Gastroesophageal sphincter (tissue), 4 donors: ENCODE results near the gene SMAP2. TPM values are rescaled to one million over a fixed set of nuclear protein-coding genes. Genes with fewer than 3 reads are reported as not detected.

Experiments
- ATAC-seq: fragments of 150-250 bp; one replicate; pipeline ENCODE4 v1.9.1; 2016; ENCODE audit warnings: mild to moderate bottlenecking, moderate library complexity
- H3K27ac ChIP-seq, 4 donors: fragments of 200-600 bp; sonication (generic) in 3 of 4; 1 replicate in 3 of 4; 2 replicates in 1 of 4; pipeline ENCODE4 v1.5.1; 2016 to 2019
- H3K27me3 ChIP-seq: fragments of 200-600 bp; sonication (generic); one replicate; pipeline ENCODE4 v1.5.1; 2019
- H3K36me3 ChIP-seq, 2 donors: fragments of 200-600 bp; sonication (generic); one replicate each; pipeline ENCODE4 v1.5.1; 2019; ENCODE audit warnings: control low read depth in 1 of 2
- H3K4me1 ChIP-seq, 3 donors: fragments of 200-600 bp; sonication (generic); 1 replicate in 2 of 3; 2 replicates in 1 of 3; pipeline ENCODE4 v1.5.1; 2016 to 2019; ENCODE audit warnings: control low read depth in 2 of 3
- H3K4me3 ChIP-seq, 2 donors: fragments of 200-600 bp; sonication (generic); one replicate each; pipeline ENCODE4 v1.5.1; 2019; ENCODE audit warnings: mild to moderate bottlenecking in 1 of 2, moderate library complexity in 1 of 2
- H3K9me3 ChIP-seq, 3 donors: fragments of 200-600 bp; sonication (generic); one replicate each; pipeline ENCODE4 v1.5.1; 2017 to 2019; ENCODE audit warnings: control low read depth in 2 of 3
- EP300 ChIP-seq: sonication (generic); formaldehyde crosslinking; IDR thresholded peaks from one replicate; pipeline ENCODE4 v1.6.1; 2017; ENCODE audit warnings: antibody characterized with exemption, mild to moderate bottlenecking
- POLR2A ChIP-seq, 2 donors: fragments of 450-650 bp; IDR thresholded peaks; one replicate each; pipeline ENCODE4 v1.6.1; 2017; ENCODE audit warnings: antibody characterized with exemption in 2 of 2, mild to moderate bottlenecking in 2 of 2, moderate library complexity in 1 of 2
- POLR2AphosphoS5 ChIP-seq: sonication (generic); formaldehyde crosslinking; IDR thresholded peaks from one replicate; pipeline ENCODE4 v1.6.1; 2017; ENCODE audit warnings: antibody characterized with exemption
- WGBS, 2 donors: methylation state at CpG; one replicate each; pipeline ENCODE4 v1.1.5; 2018; ENCODE audit warnings: low coverage in 1 of 2; 5-methylcytosine and 5-hydroxymethylcytosine counted together
- total RNA-seq, 4 donors: library from RNA; depleted of rRNA; stranded (reverse); fragments of >200 nt; gene quantifications; one replicate each; pipeline ENCODE4 v1.1.0, GENCODE V29; 2016
- TF ChIP-seq, protein P1 (sequence below), 4 experiments: fragments of 200-600 bp in 2 of 4; fragments of 450-650 bp in 2 of 4; sonication (generic) in 1 of 4; IDR thresholded peaks; one replicate each; pipeline ENCODE4 v1.5.1; 2017 to 2019; ENCODE audit warnings: antibody characterized with exemption in 4 of 4, mild to moderate bottlenecking in 2 of 4, moderate library complexity in 2 of 4

Gene SMAP2
- total RNA-seq, 4 donors from 2014 or later, result 19.9 to 43.2 (median 26.6) TPM

DNA sequence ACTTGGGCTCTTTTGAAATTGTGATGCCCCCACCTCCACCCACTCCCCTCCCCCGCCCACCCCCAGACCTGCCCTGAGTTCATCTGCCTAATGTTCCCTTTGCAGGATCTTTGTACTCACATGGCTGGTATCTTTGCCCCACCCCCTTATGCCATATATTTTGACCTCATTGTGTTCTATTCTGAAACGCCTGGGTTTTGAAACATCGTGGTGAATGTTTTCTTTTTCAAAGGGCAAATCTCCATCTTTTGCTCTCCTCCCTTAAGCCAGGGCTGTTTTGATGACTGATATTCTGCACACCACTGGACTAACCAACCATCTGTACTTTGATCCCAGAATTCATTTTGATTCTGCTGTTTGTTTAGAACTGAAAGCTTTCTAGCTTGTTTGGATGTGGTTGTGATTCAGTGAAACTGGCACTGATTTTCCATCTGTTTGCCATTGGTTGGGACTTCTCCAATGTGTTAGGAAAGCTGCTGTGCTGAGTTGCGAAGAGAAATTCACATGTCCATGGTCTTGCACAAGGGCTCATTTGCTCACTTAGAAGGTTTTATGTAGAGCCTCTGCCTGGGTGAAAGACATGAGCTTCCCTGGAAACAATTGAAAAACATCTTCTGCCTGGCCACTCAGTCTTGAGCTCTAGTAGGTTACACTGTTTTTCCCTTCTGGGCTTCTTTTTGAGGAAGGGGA lies 16.5 kb downstream of the SMAP2 start:
- WGBS, 2 donors, result 50 to 94% methylated on average over 3 to 4 of the region's 4 CpGs
- Histone ChIP-seq H3K27me3 (no peaks in the 10 kb centered on the region), H3K4me1 (peaks cover 0 to 55% (median 12%) of the 10 kb centered on the region in 3 donors), H3K27ac (peak overlapping the region; percentile 20 to 71 (median 57)), H3K9me3 (no peaks in the 10 kb centered on the region), H3K4me3 (no peak overlapping the region), H3K36me3 (peaks cover 0 to 6% of the 10 kb centered on the region in 2 donors)
- TF ChIP-seq POLR2AphosphoS5 (peak; percentile 57), EP300 (no peak)
- ATAC-seq, result peak; percentile 84

GRCh38 chr1:40390857-40391256 lies 17.3 kb downstream of the SMAP2 start:
- no peak overlapping the region for H3K4me3 ChIP-seq

GRCh38 chr1:40391688-40392145 lies 18.2 kb downstream of the SMAP2 start:
- Histone ChIP-seq H3K4me1 (peaks cover 0 to 43% (median 12%) of the 10 kb centered on the region in 3 donors), H3K27me3 (no peaks in the 10 kb centered on the region), H3K9me3 (no peaks in the 10 kb centered on the region), H3K36me3 (peaks cover 0 to 6% of the 10 kb centered on the region in 2 donors), H3K27ac (peak overlapping the region in 2 of 4 donors; percentile 56 to 71), H3K4me3 (no peak overlapping the region)
- 50 to 86% methylated on average over 1 of the region's 1 CpG for WGBS, 2 donors
- no peak for TF ChIP-seq EP300
- TF ChIP-seq POLR2A (IDR thresholded peaks at IDR 0.05), result no peak
- TF ChIP-seq POLR2AphosphoS5, result no peak
- TF ChIP-seq, protein P1, sequence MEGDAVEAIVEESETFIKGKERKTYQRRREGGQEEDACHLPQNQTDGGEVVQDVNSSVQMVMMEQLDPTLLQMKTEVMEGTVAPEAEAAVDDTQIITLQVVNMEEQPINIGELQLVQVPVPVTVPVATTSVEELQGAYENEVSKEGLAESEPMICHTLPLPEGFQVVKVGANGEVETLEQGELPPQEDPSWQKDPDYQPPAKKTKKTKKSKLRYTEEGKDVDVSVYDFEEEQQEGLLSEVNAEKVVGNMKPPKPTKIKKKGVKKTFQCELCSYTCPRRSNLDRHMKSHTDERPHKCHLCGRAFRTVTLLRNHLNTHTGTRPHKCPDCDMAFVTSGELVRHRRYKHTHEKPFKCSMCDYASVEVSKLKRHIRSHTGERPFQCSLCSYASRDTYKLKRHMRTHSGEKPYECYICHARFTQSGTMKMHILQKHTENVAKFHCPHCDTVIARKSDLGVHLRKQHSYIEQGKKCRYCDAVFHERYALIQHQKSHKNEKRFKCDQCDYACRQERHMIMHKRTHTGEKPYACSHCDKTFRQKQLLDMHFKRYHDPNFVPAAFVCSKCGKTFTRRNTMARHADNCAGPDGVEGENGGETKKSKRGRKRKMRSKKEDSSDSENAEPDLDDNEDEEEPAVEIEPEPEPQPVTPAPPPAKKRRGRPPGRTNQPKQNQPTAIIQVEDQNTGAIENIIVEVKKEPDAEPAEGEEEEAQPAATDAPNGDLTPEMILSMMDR (IDR thresholded peaks at IDR 0.05), result no peak
- no peak for ATAC-seq

More at GRCh38 chr1:40390857-40391256, 17.3 kb downstream of the SMAP2 start:
- Histone ChIP-seq H3K36me3 (peaks cover 0 to 6% of the 10 kb centered on the region in 2 donors), H3K4me1 (peaks cover 0 to 48% (median 12%) of the 10 kb centered on the region in 3 donors), H3K9me3 (no peaks in the 10 kb centered on the region), H3K27ac (peak overlapping the region; percentile 20 to 71 (median 57)), H3K27me3 (no peaks in the 10 kb centered on the region)
- TF ChIP-seq POLR2AphosphoS5 (no peak), EP300 (no peak), POLR2A (IDR thresholded peaks at IDR 0.05) (no peak)
- TF ChIP-seq, protein P1 (IDR thresholded peaks at IDR 0.05), result no peak
- whole genome bisulfite sequencing, 2 donors, result 91 to 92% methylated on average over 3 of the region's 3 CpGs
- no peak for ATAC-seq

DNA sequence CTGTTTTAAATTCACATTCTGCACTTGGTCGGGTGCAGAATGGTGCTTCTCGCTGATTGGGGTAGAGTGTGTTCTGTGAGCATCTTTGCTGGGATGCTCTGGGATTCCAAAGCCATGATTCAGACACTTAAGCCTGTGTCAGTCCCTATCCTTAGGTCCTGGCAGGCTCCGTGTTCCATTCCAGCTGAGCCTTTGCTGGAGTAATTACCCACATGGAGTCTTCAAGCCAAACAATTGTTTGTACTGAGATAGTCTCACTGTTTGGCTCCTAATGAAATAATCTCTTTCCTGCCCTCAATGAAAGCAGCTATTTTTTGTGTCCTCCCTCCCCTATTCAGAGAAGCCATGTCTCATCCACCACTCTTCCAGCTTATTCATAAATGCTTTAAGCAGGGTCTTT lies 18.7 kb downstream of the SMAP2 start:
- TF ChIP-seq, protein P1 (IDR thresholded peaks at IDR 0.05), result no peak
- TF ChIP-seq POLR2A (IDR thresholded peaks at IDR 0.05), result no peak
- no peak for TF ChIP-seq EP300
- no peak for TF ChIP-seq POLR2AphosphoS5
- H3K4me1 ChIP-seq, result peaks cover 0 to 39% (median 12%) of the 10 kb centered on the region in 3 donors
- no peak for ATAC-seq
- peak overlapping the region in 3 of 4 donors; percentile 12 to 48 (median 43) for H3K27ac ChIP-seq
- WGBS, 2 donors, result 29 to 60% methylated on average over 1 to 3 of the region's 3 CpGs
- H3K9me3 ChIP-seq, result no peaks in the 10 kb centered on the region
- H3K4me3 ChIP-seq, result no peak overlapping the region
- peaks cover 0 to 6% of the 10 kb centered on the region in 2 donors for H3K36me3 ChIP-seq
- H3K27me3 ChIP-seq, result no peaks in the 10 kb centered on the region

GRCh38 chr1:40393173-40393572 lies 19.6 kb downstream of the SMAP2 start:
- H3K36me3 ChIP-seq, result peaks cover 0 to 6% of the 10 kb centered on the region in 2 donors
- H3K27me3 ChIP-seq, result no peaks in the 10 kb centered on the region
- H3K4me1 ChIP-seq, result peaks cover 0 to 31% (median 7%) of the 10 kb centered on the region in 3 donors
- H3K9me3 ChIP-seq, result no peaks in the 10 kb centered on the region
- TF ChIP-seq, protein P1 (IDR thresholded peaks at IDR 0.05), result no peak
- TF ChIP-seq POLR2AphosphoS5 (no peak), POLR2A (IDR thresholded peaks at IDR 0.05) (no peak), EP300 (no peak)
- H3K27ac ChIP-seq, result no peak overlapping the region
- no peak for ATAC-seq
- WGBS, 2 donors, result 80 to 94% methylated on average over 2 to 3 of the region's 3 CpGs
- H3K4me3 ChIP-seq, result no peak overlapping the region
